Mesendoderm (in vitro differentiated cells): ENCODE measurements around the gene ALDH3A1.

ENCODE experiments used
- DNase-seq: peaks from one replicate; pipeline ENCODE4 v3.0.0; 2013
- H2AK5ac ChIP-seq: 2 replicates; pipeline ENCODE4 v1.6.1; 2013; ENCODE audit warnings: low read length, inconsistent platforms
- H2BK120ac ChIP-seq: 2 replicates; pipeline ENCODE4 v1.6.1; 2013; ENCODE audit warnings: low read depth, mild to moderate bottlenecking, low read length, moderate library complexity, mixed read lengths
- H2BK15ac ChIP-seq: replicated peaks from 2 replicates; pipeline ENCODE4 v1.6.1; 2013; ENCODE audit warnings: low read depth, mild to moderate bottlenecking, moderate library complexity
- H2BK5ac ChIP-seq: 2 replicates; pipeline ENCODE4 v1.6.1; 2013; ENCODE audit warnings: low read length, inconsistent platforms
- H3K18ac ChIP-seq: 2 replicates; pipeline ENCODE4 v1.6.1; 2013; ENCODE audit warnings: mild to moderate bottlenecking, low read length, mixed read lengths
- H3K23ac ChIP-seq: one replicate; pipeline ENCODE4 v1.6.1; 2013; ENCODE audit warnings: low read length
- H3K27ac ChIP-seq: 2 replicates; pipeline ENCODE4 v1.5.1; 2013; ENCODE audit warnings: low read depth, mild to moderate bottlenecking, inconsistent platforms, low read length, moderate library complexity
- H3K27me3 ChIP-seq: 2 replicates; pipeline ENCODE4 v1.6.1; 2013; ENCODE audit warnings: low read length, control low read depth, mild to moderate bottlenecking, inconsistent platforms; ENCODE audit not compliant: insufficient read depth, poor library complexity
- H3K36me3 ChIP-seq: 2 replicates; pipeline ENCODE4 v1.6.1; 2013; ENCODE audit warnings: low read length, inconsistent platforms; ENCODE audit not compliant: control insufficient read depth, insufficient read depth
- H3K4ac ChIP-seq: one replicate; pipeline ENCODE4 v1.6.1; 2013; ENCODE audit warnings: low read depth, mild to moderate bottlenecking, low read length, moderate library complexity
- H3K4me1 ChIP-seq: 2 replicates; pipeline ENCODE4 v1.6.1; 2013; ENCODE audit warnings: low read depth, low read length, inconsistent platforms; ENCODE audit not compliant: control insufficient read depth
- H3K4me2 ChIP-seq: 2 replicates; pipeline ENCODE4 v1.6.1; 2013; ENCODE audit warnings: low read length
- H3K4me3 ChIP-seq: 2 replicates; pipeline ENCODE4 v1.5.1; 2013; ENCODE audit warnings: mild to moderate bottlenecking, low read length
- H3K56ac ChIP-seq: one replicate; pipeline ENCODE4 v1.6.1; 2013; ENCODE audit warnings: low read length
- H3K79me1 ChIP-seq: 2 replicates; pipeline ENCODE4 v1.6.1; 2013; ENCODE audit warnings: low read length, inconsistent platforms
- H3K79me2 ChIP-seq: 2 replicates; pipeline ENCODE4 v1.6.1; 2013; ENCODE audit warnings: mild to moderate bottlenecking, low read length; ENCODE audit not compliant: control insufficient read depth, insufficient read depth
- H3K9ac ChIP-seq: 2 replicates; pipeline ENCODE4 v1.6.1; 2013; ENCODE audit warnings: low read length, inconsistent platforms
- H4K5ac ChIP-seq: one replicate; pipeline ENCODE4 v1.6.1; 2013; ENCODE audit warnings: low read length
- H4K8ac ChIP-seq: one replicate; pipeline ENCODE4 v1.6.1; 2013; ENCODE audit warnings: low read depth, mild to moderate bottlenecking, control low read depth, low read length, moderate library complexity
- WGBS: extraction: QIAGEN DNeasy Blood & Tissue Kit; methylation state at CpG from one replicate; pipeline ENCODE4 v1.1.7; 2013; ENCODE audit warnings: low lambda C conversion rate, missing lambda C conversion rate; ENCODE audit not compliant: insufficient coverage; ENCODE audit errors: extremely low coverage; 5-methylcytosine and 5-hydroxymethylcytosine counted together

Gene ALDH3A1

DNA sequence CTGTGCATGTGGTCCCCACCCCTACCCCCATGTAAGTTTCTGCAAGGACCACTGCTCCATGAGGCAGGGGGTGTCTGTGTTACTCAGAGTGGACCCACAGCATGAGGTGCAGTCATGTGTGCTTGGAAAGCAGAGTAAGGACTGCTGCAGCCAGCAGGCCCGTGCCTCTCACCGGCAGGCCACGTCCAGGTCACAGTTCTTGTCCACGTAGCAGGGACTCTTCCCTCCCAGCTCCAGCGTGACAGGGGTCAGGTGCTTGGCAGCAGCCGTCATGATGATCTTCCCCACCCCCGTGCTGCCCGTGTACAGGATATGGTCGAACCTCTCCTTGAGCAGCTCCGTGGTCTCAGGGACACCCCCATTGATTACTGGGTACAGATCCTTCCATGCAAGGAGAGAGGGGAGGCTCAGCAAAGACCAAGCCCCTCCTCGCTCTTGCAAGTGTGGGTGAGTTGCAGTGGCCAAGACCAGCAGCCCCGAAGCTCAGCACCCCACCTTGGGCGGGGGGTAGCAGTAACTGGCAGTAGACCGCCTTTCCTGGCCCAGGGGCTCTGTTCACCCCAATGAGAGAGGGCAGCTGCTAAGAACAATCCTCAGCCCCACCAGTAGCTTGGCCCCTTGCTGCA is 6.2 kb downstream of the ALDH3A1 start:
- no peak overlapping the region for H2BK15ac ChIP-seq
- H3K4me1 ChIP-seq = no peaks in the 10 kb centered on the region
- no peak overlapping the region for H4K5ac ChIP-seq
- no peak overlapping the region for H2AK5ac ChIP-seq
- no peak overlapping the region for H3K56ac ChIP-seq
- DNase-seq = no peak
- no peak overlapping the region for H3K27ac ChIP-seq
- no peak overlapping the region for H3K23ac ChIP-seq
- H3K4ac ChIP-seq = no peak overlapping the region
- no peak overlapping the region for H3K4me2 ChIP-seq
- H3K27me3 ChIP-seq = no peaks in the 10 kb centered on the region
- no peak overlapping the region for H4K8ac ChIP-seq
- no peak overlapping the region for H3K9ac ChIP-seq
- H3K36me3 ChIP-seq = no peaks in the 10 kb centered on the region
- H3K4me3 ChIP-seq = no peak overlapping the region
- no peak overlapping the region for H3K18ac ChIP-seq
- H3K79me1 ChIP-seq = no peaks in the 10 kb centered on the region
- H2BK5ac ChIP-seq = no peak overlapping the region
- no CpG with 5 or more reads among the region's 14 CpGs for WGBS
- H2BK120ac ChIP-seq = no peak overlapping the region
- no peaks in the 10 kb centered on the region for H3K79me2 ChIP-seq

DNA sequence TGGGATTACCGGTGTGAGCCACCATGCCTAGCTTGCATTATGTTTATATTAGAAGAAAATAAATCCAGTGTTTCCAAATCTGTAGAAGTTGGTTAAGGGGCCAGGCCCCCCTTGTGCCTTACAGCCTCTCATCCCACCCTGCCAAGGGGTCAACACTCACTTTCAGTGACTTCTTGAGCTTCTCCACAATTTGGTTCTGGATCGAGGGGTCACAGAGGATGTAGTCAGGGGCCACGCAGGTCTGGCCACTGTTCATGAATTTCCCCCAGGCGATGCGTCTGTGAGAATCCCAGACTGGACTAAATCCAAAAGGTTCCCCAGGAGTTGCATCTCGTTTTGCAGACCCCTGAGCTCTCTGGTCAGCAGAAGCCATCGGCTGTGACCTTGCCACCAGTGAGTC is 7.2 kb downstream of the ALDH3A1 start:
- Histone ChIP-seq H2BK15ac (no peak overlapping the region), H2BK120ac (no peak overlapping the region), H3K9ac (no peak overlapping the region), H3K79me1 (no peaks in the 10 kb centered on the region), H4K5ac (no peak overlapping the region), H2AK5ac (no peak overlapping the region), H3K4ac (no peak overlapping the region), H3K4me3 (no peak overlapping the region), H3K23ac (no peak overlapping the region), H3K36me3 (no peaks in the 10 kb centered on the region), H3K4me2 (no peak overlapping the region), H3K79me2 (no peaks in the 10 kb centered on the region), H4K8ac (no peak overlapping the region), H3K27ac (no peak overlapping the region), H2BK5ac (no peak overlapping the region), H3K56ac (no peak overlapping the region), H3K18ac (no peak overlapping the region), H3K4me1 (no peaks in the 10 kb centered on the region), H3K27me3 (no peaks in the 10 kb centered on the region)
- no CpG with 5 or more reads among the region's 7 CpGs for WGBS
- DNase-seq = no peak

- Histone ChIP-seq H2AK5ac (no peak overlapping the region), H2BK5ac (no peak overlapping the region), H3K27me3 (no peaks in the 10 kb centered on the region), H4K8ac (no peak overlapping the region), H4K5ac (no peak overlapping the region), H3K9ac (no peak overlapping the region), H3K56ac (no peak overlapping the region), H2BK15ac (no peak overlapping the region), H3K4me2 (no peak overlapping the region), H3K79me1 (no peaks in the 10 kb centered on the region), H3K4me1 (no peaks in the 10 kb centered on the region), H3K27ac (no peak overlapping the region), H3K18ac (no peak overlapping the region), H3K36me3 (no peaks in the 10 kb centered on the region), H3K23ac (no peak overlapping the region), H3K4me3 (no peak overlapping the region), H3K4ac (no peak overlapping the region), H2BK120ac (no peak overlapping the region), H3K79me2 (no peaks in the 10 kb centered on the region)
- no CpG with 5 or more reads among the region's 26 CpGs for WGBS
- no peak for DNase-seq
Observed at GRCh38 chr17:19739241-19740201, 8.6 kb downstream of the ALDH3A1 start.

DNA sequence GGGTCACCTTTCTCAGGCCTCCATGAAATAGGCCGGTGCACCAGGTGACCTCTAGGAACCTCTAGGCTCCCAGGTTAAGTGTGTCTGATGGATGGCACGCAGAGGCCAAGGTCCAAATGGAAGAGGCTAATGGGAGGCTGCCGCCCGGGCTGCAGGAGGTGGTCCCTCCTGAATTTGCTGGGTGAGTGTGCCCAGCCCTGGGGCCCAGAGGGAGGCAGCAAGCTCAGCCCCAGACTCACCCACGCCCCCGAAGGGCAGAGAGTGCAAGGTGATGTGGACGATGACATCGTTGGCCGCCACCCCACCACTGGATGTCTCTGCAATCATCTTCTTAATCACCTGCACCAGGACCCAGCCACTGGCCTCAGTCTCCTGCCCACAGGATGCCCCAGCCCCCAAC is 9.3 kb downstream of the ALDH3A1 start:
- Histone ChIP-seq H4K5ac (no peak overlapping the region), H3K4me1 (no peaks in the 10 kb centered on the region), H2BK120ac (no peak overlapping the region), H2BK15ac (no peak overlapping the region), H2BK5ac (no peak overlapping the region), H3K79me2 (no peaks in the 10 kb centered on the region), H3K4me3 (no peak overlapping the region), H3K4me2 (no peak overlapping the region), H3K79me1 (no peaks in the 10 kb centered on the region), H3K23ac (no peak overlapping the region), H3K4ac (no peak overlapping the region), H3K36me3 (no peaks in the 10 kb centered on the region), H4K8ac (no peak overlapping the region), H3K27me3 (no peaks in the 10 kb centered on the region), H3K56ac (no peak overlapping the region), H3K18ac (no peak overlapping the region), H3K9ac (no peak overlapping the region), H3K27ac (no peak overlapping the region), H2AK5ac (no peak overlapping the region)
- no CpG with 5 or more reads among the region's 9 CpGs for WGBS
- DNase-seq = no peak

DNA sequence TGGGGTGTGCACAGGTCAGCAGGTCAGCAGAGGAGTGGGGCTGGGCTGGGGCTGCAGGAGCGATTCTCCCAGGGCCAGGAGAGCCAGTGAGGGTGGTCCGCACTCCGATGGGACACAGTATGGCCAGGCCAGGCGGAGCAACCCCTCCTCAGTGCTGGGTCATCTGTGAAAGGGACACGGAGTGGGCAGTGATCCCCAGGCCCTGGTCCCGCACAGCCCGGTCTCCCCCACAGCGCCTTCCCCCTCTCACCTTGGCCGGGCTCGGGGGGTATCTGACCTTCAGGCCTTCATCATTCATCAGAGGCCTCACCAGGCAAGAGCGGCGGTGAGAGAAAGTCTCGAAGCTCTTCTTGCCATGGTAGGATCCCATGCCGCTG is 10.0 kb downstream of the ALDH3A1 start:
- no peak overlapping the region for H3K9ac ChIP-seq
- no peak for DNase-seq
- no peaks in the 10 kb centered on the region for H3K79me2 ChIP-seq
- no peak overlapping the region for H2BK15ac ChIP-seq
- no peaks in the 10 kb centered on the region for H3K4me1 ChIP-seq
- no peak overlapping the region for H3K56ac ChIP-seq
- no peak overlapping the region for H4K5ac ChIP-seq
- H2BK5ac ChIP-seq = no peak overlapping the region
- no peak overlapping the region for H3K4ac ChIP-seq
- WGBS = no CpG with 5 or more reads among the region's 14 CpGs
- H3K27me3 ChIP-seq = no peaks in the 10 kb centered on the region
- H3K79me1 ChIP-seq = no peaks in the 10 kb centered on the region
- no peak overlapping the region for H3K23ac ChIP-seq
- no peak overlapping the region for H3K27ac ChIP-seq
- no peak overlapping the region for H2AK5ac ChIP-seq
- H2BK120ac ChIP-seq = no peak overlapping the region
- no peaks in the 10 kb centered on the region for H3K36me3 ChIP-seq
- H3K4me3 ChIP-seq = no peak overlapping the region
- no peak overlapping the region for H4K8ac ChIP-seq
- no peak overlapping the region for H3K4me2 ChIP-seq
- no peak overlapping the region for H3K18ac ChIP-seq
